ENCODE measurements around the gene VWA8.
"Not testable (repeated sequence)": the region's sequence is repeated elsewhere in the genome, so short reads cannot be mapped to it uniquely, and the experiment has no call there.

The VWA8 gene

GRCh38 chr13:41605319-41606285, 355.3 kb downstream of the VWA8 start:
- H3K27ac ChIP-seq = no peak overlapping the region
- no peak for DNase-seq (ENCODE audit: low read depth, low spot score)

GRCh38 chr13:41603917-41604316, 357.0 kb downstream of the VWA8 start:
- H3K27ac ChIP-seq = no peak overlapping the region
- peak; percentile 76 for DNase-seq (ENCODE audit: low read depth, low spot score)

DNA sequence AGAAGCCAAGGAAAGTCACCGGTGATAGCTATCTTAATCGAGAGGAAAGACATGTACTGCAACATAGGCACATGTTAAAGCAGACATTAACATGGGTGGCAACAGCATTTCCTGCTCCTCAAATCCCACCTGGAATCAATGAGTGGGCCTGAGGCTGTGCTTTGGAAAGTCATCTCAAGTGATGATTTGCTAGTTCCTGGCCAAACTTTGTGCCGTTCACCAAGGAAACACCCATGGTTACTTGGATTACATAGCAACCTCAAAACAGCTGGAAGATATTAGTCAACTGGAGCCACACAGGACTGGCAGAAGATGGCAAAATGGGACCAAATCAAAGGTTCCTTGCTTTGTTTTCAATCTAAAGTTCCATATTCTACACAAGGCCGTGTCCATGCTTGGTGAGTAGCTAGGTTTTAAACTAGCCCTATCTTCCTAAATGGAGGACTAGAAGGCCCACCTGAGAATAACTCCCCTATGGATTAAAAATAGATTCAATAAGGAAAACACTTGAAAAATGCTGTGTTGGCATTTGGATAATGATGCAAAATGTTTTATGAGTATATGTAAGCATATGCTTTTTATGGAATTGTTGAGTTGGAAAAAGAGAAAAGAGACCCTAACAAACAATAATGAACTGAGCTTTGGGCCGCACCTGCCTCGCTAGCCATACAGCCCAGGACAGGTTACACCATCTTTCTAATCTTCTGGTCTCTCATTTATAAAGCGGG, 359.0 kb downstream of the VWA8 start:
- H3K27ac ChIP-seq = no peak overlapping the region
- no peak for DNase-seq (ENCODE audit: low read depth, low spot score)

GRCh38 chr13:41599619-41600018, 361.3 kb downstream of the VWA8 start:
- no peak overlapping the region for H3K27ac ChIP-seq
- DNase-seq (ENCODE audit: low read depth, low spot score) = no peak

- peak overlapping the region; percentile 19 for H3K27ac ChIP-seq
- DNase-seq (ENCODE audit: low read depth, low spot score) = no peak
These were observed 363.4 kb downstream of the VWA8 start for GRCh38 chr13:41597348-41598041.

- H3K27ac ChIP-seq = no peak overlapping the region
- no peak for DNase-seq (ENCODE audit: low read depth, low spot score)
These were observed 364.7 kb downstream of the VWA8 start for GRCh38 chr13:41596190-41596589.

GRCh38 chr13:41595298-41595697, 365.6 kb downstream of the VWA8 start:
- no peak for DNase-seq (ENCODE audit: low read depth, low spot score)
- no peak overlapping the region for H3K27ac ChIP-seq

GRCh38 chr13:41590643-41591042, 370.3 kb downstream of the VWA8 start:
- peak overlapping the region; percentile 75 for H3K27ac ChIP-seq
- DNase-seq (ENCODE audit: low read depth, low spot score) = peak; percentile 86

- DNase-seq (ENCODE audit: low read depth, low spot score) = no peak
- peak overlapping the region; percentile 75 for H3K27ac ChIP-seq
These were observed 370.8 kb downstream of the VWA8 start for GRCh38 chr13:41590122-41590521.

DNA sequence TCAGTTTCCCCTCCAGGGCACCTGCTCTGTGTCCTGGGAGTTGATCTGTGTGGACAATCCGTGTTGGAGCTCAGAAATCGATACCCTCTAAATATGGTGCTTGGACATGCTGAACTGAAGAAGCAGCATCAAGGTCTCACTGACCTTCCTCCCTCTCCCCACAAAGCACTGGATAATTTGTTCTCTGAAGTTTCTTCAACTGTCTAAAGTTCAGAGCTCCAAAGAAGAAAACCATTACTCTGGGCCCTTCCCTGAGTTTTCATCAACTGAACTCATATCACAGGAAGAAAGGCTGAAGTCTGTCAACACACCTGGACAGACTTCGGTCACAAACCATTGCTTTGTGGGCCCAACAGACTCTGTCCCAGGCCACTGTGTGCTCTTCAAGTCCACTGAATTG, 371.5 kb downstream of the VWA8 start:
- DNase-seq (ENCODE audit: low read depth, low spot score) = no peak
- H3K27ac ChIP-seq = peak overlapping the region; percentile 75

- peak overlapping the region; percentile 75 for H3K27ac ChIP-seq
- DNase-seq (ENCODE audit: low read depth, low spot score) = peak; percentile 88
These were observed 372.0 kb downstream of the VWA8 start for GRCh38 chr13:41588899-41589298.

DNA sequence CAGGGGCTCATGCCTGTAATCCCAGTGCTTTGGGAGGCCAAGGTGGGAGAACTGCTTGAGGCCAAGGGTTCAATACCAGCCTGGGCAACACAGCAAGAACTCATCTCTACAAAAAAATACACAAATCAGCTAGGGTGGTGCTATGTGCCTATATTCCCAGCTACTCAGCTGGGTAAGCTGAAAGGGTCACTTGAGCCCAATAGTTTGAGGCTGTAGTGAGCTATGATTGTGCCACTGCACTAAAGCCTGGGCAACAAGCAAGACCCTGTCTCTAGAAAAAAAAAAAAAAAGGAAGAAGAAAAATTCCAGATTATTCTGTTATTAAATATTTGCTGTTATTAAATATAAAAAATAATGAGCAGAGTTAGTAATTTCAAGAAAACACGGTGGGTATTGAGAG, 372.5 kb downstream of the VWA8 start:
- no peak for DNase-seq (ENCODE audit: low read depth, low spot score)
- peak overlapping the region; percentile 75 for H3K27ac ChIP-seq

GRCh38 chr13:41587490-41587889, 373.4 kb downstream of the VWA8 start:
- H3K27ac ChIP-seq = no peak overlapping the region
- no peak for DNase-seq (ENCODE audit: low read depth, low spot score)

GRCh38 chr13:41586216-41586615, 374.7 kb downstream of the VWA8 start:
- no peak overlapping the region for H3K27ac ChIP-seq
- DNase-seq (ENCODE audit: low read depth, low spot score) = no peak

GRCh38 chr13:41582027-41582463, 378.9 kb downstream of the VWA8 start:
- no peak overlapping the region for H3K27ac ChIP-seq
- no peak for DNase-seq (ENCODE audit: low read depth, low spot score)

GRCh38 chr13:41580345-41580744, 380.6 kb downstream of the VWA8 start:
- no peak overlapping the region for H3K27ac ChIP-seq
- no peak for DNase-seq (ENCODE audit: low read depth, low spot score)

- no peak for DNase-seq (ENCODE audit: low read depth, low spot score)
- H3K27ac ChIP-seq = no peak overlapping the region
These were observed 381.0 kb downstream of the VWA8 start for GRCh38 chr13:41579881-41580280.

DNA sequence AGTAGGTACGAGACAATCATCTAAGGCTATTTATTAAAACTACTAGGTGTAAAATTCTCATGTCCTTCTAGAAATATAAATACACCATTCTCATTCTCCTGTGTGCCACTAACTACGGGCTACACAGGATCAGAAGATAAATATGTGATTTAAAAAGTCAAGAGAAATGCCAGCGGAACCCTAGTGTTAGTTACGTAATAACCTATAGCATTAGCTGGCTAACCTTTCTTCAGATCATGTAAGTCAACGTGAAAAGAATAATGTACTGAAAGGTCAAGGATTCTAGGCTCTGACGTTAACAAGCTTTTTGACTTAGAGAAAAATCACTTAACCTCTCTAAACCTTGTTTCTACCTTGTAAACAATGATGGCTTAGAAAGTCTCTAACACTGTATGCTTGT, 381.7 kb downstream of the VWA8 start:
- no peak overlapping the region for H3K27ac ChIP-seq
- DNase-seq (ENCODE audit: low read depth, low spot score) = no peak

GRCh38 chr13:41578371-41578770, 382.5 kb downstream of the VWA8 start:
- H3K27ac ChIP-seq = no peak overlapping the region
- DNase-seq (ENCODE audit: low read depth, low spot score) = no peak

- H3K27ac ChIP-seq = no peak overlapping the region
- no peak for DNase-seq (ENCODE audit: low read depth, low spot score)
These were observed 383.5 kb downstream of the VWA8 start for GRCh38 chr13:41577436-41577835.

GRCh38 chr13:41573640-41574039, 387.3 kb downstream of the VWA8 start:
- DNase-seq (ENCODE audit: low read depth, low spot score); H3K27ac ChIP-seq: not testable (repeated sequence)

All from epithelial cell of prostate (primary cell).